ENCODE results near the gene AURKA.

DNA sequence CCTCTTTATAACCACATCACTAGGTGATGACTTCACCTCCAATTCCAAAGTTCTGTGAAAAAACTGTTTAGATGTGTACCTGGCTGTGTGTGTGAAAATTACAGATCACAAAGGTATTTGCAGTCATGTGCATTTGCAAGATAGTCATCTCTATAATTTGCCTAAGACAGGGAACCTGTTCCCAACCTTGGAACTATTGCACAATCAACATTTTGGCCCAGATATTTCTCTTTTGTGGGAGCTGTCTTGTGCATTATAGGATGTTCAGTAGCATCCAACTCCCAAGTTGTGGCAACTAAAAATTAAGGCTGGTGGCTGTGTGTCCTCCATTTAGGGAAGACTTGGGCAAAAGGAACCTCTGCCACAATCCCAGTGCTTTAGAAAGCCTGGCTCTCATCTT, 67.2 kb downstream of the AURKA start:
- TF ChIP-seq, protein P1, sequence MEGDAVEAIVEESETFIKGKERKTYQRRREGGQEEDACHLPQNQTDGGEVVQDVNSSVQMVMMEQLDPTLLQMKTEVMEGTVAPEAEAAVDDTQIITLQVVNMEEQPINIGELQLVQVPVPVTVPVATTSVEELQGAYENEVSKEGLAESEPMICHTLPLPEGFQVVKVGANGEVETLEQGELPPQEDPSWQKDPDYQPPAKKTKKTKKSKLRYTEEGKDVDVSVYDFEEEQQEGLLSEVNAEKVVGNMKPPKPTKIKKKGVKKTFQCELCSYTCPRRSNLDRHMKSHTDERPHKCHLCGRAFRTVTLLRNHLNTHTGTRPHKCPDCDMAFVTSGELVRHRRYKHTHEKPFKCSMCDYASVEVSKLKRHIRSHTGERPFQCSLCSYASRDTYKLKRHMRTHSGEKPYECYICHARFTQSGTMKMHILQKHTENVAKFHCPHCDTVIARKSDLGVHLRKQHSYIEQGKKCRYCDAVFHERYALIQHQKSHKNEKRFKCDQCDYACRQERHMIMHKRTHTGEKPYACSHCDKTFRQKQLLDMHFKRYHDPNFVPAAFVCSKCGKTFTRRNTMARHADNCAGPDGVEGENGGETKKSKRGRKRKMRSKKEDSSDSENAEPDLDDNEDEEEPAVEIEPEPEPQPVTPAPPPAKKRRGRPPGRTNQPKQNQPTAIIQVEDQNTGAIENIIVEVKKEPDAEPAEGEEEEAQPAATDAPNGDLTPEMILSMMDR (IDR thresholded peaks at IDR 0.05; ENCODE audit: low read length): no peak
- no peak for TF ChIP-seq EZH2 (optimal IDR thresholded peaks at IDR 0.05; ENCODE audit: low read depth, low read length)

All from MM.1S (cell line).